PC-9 (cell line): ENCODE measurements around the gene LIG4.

ENCODE experiments used
- CTCF ChIP-seq: fragments of 200-600 bp; sonication (generic); conservative IDR thresholded peaks from 2 replicates; pipeline ENCODE4 v1.6.1; 2017; ENCODE audit warnings: mixed run types, antibody characterized with exemption, mild to moderate bottlenecking, moderate library complexity
- EZH2 ChIP-seq: fragments of 200-600 bp; sonication (generic); IDR thresholded peaks from 2 replicates; pipeline ENCODE4 v1.8.0; 2017; ENCODE audit warnings: antibody characterized with exemption, low read depth

- no peak for TF ChIP-seq CTCF
- no peak for TF ChIP-seq EZH2
Measured at GRCh38 chr13:108188260-108188659, 27.1 kb downstream of the LIG4 start.
